Tibial nerve (tissue), 4 donors: ENCODE results near the gene MTMR10. TPM values are rescaled to one million over a fixed set of nuclear protein-coding genes. Genes with fewer than 3 reads are reported as not detected.

Source experiments
- DNase-seq, 2 donors: peaks; one replicate each; pipeline ENCODE4 v3.0.0-alpha.2; 2019; ENCODE audit warnings: low spot score in 2 of 2
- H3K27ac ChIP-seq, 4 donors: fragments of 200-600 bp; sonication (generic) in 3 of 4; one replicate each; pipeline ENCODE4 v1.5.1; 2017 to 2019; ENCODE audit warnings: mild to moderate bottlenecking in 1 of 4
- H3K27me3 ChIP-seq, 2 donors: fragments of 200-600 bp; sonication (generic) in 1 of 2; one replicate each; pipeline versions ENCODE4 v1.5.1 to v1.6.0; 2017 to 2019
- H3K36me3 ChIP-seq, 3 donors: fragments of 200-600 bp; sonication (generic); one replicate each; pipeline ENCODE4 v1.5.1; 2018 to 2019
- H3K4me1 ChIP-seq, 4 donors: fragments of 200-600 bp; sonication (generic) in 3 of 4; one replicate each; pipeline ENCODE4 v1.5.1; 2017 to 2019
- H3K4me3 ChIP-seq, 4 donors: fragments of 200-600 bp; sonication (generic) in 3 of 4; one replicate each; pipeline ENCODE4 v1.5.1; 2017 to 2019; ENCODE audit warnings: mild to moderate bottlenecking in 1 of 4, moderate library complexity in 1 of 4
- H3K9me3 ChIP-seq, 4 donors: fragments of 200-600 bp; sonication (generic) in 3 of 4; one replicate each; pipeline ENCODE4 v1.5.1; 2017 to 2019
- EP300 ChIP-seq, 2 donors: sonication (generic); formaldehyde crosslinking; IDR thresholded peaks; one replicate each; pipeline ENCODE4 v1.6.1; 2017; ENCODE audit warnings: antibody characterized with exemption in 2 of 2, mild to moderate bottlenecking in 1 of 2
- POLR2A ChIP-seq, 2 donors: fragments of 450-650 bp; IDR thresholded peaks; one replicate each; pipeline ENCODE4 v1.6.1; 2017; ENCODE audit warnings: antibody characterized with exemption in 2 of 2, mild to moderate bottlenecking in 2 of 2, moderate library complexity in 2 of 2
- WGBS, 2 donors: methylation state at CpG; one replicate each; pipeline ENCODE4 v1.1.5; 2018; 5-methylcytosine and 5-hydroxymethylcytosine counted together
- total RNA-seq, 4 donors: library from RNA; depleted of rRNA; stranded (reverse); fragments of >200 nt; gene quantifications; one replicate each; pipeline ENCODE4 v1.1.0, GENCODE V29; 2016
- TF ChIP-seq, protein P1 (sequence below), 5 experiments: fragments of 200-600 bp in 3 of 5; fragments of 450-650 bp in 2 of 5; sonication (generic) in 3 of 5; IDR thresholded peaks; one replicate each; pipeline ENCODE4 v1.5.1; 2016 to 2019; ENCODE audit warnings: antibody characterized with exemption in 5 of 5, mild to moderate bottlenecking in 3 of 5, moderate library complexity in 2 of 5

The MTMR10 gene
- total RNA-seq, 4 donors from 2014 or later = 44.4 to 58.6 (median 53.8) TPM

DNA sequence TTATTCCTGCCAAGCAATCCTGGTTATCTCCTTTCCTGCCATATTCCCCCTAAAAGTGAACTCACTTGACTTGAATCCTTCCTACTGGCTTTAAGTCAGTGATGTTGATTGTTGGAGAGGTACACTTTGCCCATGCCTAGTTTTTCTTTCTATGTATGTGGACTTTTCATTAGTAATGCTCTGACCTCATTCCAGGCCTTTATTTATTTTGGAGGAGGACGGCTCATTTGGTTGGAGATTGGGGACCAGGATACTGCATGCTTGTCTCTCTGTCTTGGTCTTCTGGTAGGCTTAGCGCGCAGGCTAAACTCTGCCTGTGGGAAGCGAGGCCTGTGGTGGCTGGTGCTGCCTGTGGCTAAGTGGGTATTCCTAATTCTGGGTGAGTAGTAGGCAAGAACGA is 29.1 kb upstream of the MTMR10 start:
- no peak overlapping the region for H3K4me3 ChIP-seq
- 85 to 92% methylated on average over 5 of the region's 5 CpGs for whole genome bisulfite sequencing, 2 donors
- TF ChIP-seq EP300 (IDR thresholded peaks at IDR 0.05) (no peak), POLR2A (IDR thresholded peaks at IDR 0.05) (no peak)
- TF ChIP-seq, protein P1, sequence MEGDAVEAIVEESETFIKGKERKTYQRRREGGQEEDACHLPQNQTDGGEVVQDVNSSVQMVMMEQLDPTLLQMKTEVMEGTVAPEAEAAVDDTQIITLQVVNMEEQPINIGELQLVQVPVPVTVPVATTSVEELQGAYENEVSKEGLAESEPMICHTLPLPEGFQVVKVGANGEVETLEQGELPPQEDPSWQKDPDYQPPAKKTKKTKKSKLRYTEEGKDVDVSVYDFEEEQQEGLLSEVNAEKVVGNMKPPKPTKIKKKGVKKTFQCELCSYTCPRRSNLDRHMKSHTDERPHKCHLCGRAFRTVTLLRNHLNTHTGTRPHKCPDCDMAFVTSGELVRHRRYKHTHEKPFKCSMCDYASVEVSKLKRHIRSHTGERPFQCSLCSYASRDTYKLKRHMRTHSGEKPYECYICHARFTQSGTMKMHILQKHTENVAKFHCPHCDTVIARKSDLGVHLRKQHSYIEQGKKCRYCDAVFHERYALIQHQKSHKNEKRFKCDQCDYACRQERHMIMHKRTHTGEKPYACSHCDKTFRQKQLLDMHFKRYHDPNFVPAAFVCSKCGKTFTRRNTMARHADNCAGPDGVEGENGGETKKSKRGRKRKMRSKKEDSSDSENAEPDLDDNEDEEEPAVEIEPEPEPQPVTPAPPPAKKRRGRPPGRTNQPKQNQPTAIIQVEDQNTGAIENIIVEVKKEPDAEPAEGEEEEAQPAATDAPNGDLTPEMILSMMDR (IDR thresholded peaks at IDR 0.05) = no peak
- H3K4me1 ChIP-seq = peaks cover 0 to 24% (median 6%) of the 10 kb centered on the region in 4 donors
- no peaks in the 10 kb centered on the region for H3K36me3 ChIP-seq
- H3K27me3 ChIP-seq = no peaks in the 10 kb centered on the region
- no peaks in the 10 kb centered on the region for H3K9me3 ChIP-seq
- DNase-seq = no peak
- H3K27ac ChIP-seq = no peak overlapping the region

DNA sequence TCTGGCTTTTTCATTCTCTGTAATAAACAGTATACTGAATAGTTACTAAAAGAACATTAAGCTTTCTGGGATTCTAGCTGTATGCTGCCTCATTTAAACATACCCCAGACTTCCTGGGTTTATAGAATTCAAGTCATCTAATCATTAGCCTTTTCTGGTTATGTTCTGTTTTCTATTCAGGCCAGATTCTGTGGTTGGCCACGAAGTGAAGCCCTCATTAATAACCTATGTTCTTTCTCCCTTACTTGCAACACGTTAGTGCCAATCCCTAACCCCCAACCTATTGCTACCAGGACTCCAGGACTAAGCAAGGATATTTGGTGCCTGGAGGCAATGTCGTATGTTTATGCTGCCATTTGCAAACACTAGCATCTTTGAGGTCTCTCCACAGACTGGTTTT is 28.6 kb upstream of the MTMR10 start:
- H3K4me1 ChIP-seq = peaks cover 0 to 24% (median 6%) of the 10 kb centered on the region in 4 donors
- no peaks in the 10 kb centered on the region for H3K36me3 ChIP-seq
- H3K4me3 ChIP-seq = no peak overlapping the region
- WGBS, 2 donors = 75 to 89% methylated on average over 3 of the region's 3 CpGs
- TF ChIP-seq, protein P1 (IDR thresholded peaks at IDR 0.05) = no peak
- TF ChIP-seq POLR2A (IDR thresholded peaks at IDR 0.05) (no peak), EP300 (IDR thresholded peaks at IDR 0.05) (no peak)
- DNase-seq = no peak
- H3K27me3 ChIP-seq = no peaks in the 10 kb centered on the region
- H3K9me3 ChIP-seq = no peaks in the 10 kb centered on the region
- no peak overlapping the region for H3K27ac ChIP-seq

DNA sequence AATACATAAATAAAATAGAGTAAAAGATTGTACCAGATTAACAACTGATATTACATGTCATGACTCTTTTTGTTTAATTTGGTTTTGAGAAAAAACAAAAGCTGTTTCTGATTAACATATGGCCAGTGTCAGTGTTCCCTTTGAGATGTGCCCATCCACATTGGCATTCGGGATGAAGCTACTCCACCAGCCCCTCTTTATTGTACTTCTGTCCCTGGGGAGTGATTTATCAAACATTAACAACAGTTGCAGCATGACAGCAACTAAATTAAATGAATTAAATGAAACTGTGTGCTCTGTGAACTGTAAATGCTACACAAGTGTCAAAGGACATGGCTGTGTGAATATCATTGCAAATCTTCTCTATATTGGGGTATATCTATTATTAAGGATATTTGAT is 25.9 kb upstream of the MTMR10 start:
- Histone ChIP-seq H3K27me3 (no peaks in the 10 kb centered on the region), H3K36me3 (no peaks in the 10 kb centered on the region), H3K4me3 (no peak overlapping the region), H3K9me3 (peaks cover 0 to 12% (median 6%) of the 10 kb centered on the region in 4 donors), H3K27ac (peak overlapping the region in 1 of 4 donors; percentile 60), H3K4me1 (no peaks in the 10 kb centered on the region)
- TF ChIP-seq, protein P1 (IDR thresholded peaks at IDR 0.05) = no peak
- TF ChIP-seq EP300 (IDR thresholded peaks at IDR 0.05) = no peak
- DNase-seq = no peak
- 61 to 63% methylated on average over 1 of the region's 1 CpG for WGBS, 2 donors

DNA sequence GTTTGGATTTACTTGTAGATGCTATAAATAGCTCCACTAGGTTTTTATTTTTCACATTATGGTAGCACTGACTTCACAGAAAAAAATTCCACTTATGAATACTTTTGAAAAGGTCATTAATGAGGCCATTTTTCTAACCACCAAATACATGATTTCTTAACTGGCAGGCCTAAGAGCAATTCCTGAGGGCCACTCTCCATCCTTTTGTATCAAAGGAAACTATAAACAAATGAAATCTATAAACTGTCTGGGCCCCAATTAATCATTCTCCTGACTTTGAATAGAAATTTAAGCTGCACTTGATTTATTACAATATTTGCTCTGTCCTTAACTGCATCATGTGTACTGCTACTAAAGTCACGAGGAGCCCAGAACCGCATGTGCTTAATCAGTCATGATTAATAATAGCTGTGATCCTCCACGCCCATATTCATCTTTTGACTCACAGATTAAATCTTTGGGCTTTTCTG is 25.1 kb upstream of the MTMR10 start:
- peaks cover 0 to 19% (median 8%) of the 10 kb centered on the region in 4 donors for H3K9me3 ChIP-seq
- no peaks in the 10 kb centered on the region for H3K4me1 ChIP-seq
- no peak for DNase-seq
- H3K4me3 ChIP-seq = no peak overlapping the region
- no peaks in the 10 kb centered on the region for H3K27me3 ChIP-seq
- H3K27ac ChIP-seq = peak overlapping the region in 2 of 4 donors; percentile 11 to 60
- TF ChIP-seq POLR2A (IDR thresholded peaks at IDR 0.05) (no peak), EP300 (IDR thresholded peaks at IDR 0.05) (no peak)
- TF ChIP-seq, protein P1 (IDR thresholded peaks at IDR 0.05) = no peak
- 62 to 66% methylated on average over 3 of the region's 3 CpGs for WGBS, 2 donors
- H3K36me3 ChIP-seq = no peaks in the 10 kb centered on the region

DNA sequence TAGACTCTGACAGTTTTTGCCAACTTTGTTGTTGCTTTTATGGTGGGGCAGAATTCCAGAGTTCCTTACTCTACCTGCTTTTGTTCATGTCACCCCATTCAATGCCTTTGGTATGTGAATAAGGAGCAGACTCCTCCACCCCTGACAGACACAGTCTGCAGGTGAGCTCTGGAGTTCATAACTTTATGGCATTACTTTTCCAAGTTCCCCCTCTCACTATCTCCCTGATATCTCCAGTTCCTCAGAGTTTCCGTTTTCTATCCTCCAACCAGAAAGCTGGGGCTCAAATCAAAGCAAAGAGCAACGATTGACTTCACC is 23.1 kb upstream of the MTMR10 start:
- no peaks in the 10 kb centered on the region for H3K4me1 ChIP-seq
- H3K9me3 ChIP-seq = peaks cover 0 to 19% (median 8%) of the 10 kb centered on the region in 4 donors
- no peak overlapping the region for H3K4me3 ChIP-seq
- H3K27ac ChIP-seq = no peak overlapping the region
- no peaks in the 10 kb centered on the region for H3K27me3 ChIP-seq
- H3K36me3 ChIP-seq = no peaks in the 10 kb centered on the region
- 68 to 84% methylated on average over 2 of the region's 2 CpGs for WGBS, 2 donors
- no peak for DNase-seq
- TF ChIP-seq POLR2A (IDR thresholded peaks at IDR 0.05) (no peak), EP300 (IDR thresholded peaks at IDR 0.05) (no peak)
- TF ChIP-seq, protein P1 (IDR thresholded peaks at IDR 0.05) = no peak
